ENCODE measurements around the gene NKIRAS2. TPM values are rescaled to one million over a fixed set of nuclear protein-coding genes. Genes with fewer than 3 reads are reported as not detected.

NKIRAS2 gene
- total and polyA plus RNA-seq, 2 donors (not counting 3 experiments of a cell fraction or from before 2014, with no cell fraction given), result 57.3 to 87.6 TPM

DNA sequence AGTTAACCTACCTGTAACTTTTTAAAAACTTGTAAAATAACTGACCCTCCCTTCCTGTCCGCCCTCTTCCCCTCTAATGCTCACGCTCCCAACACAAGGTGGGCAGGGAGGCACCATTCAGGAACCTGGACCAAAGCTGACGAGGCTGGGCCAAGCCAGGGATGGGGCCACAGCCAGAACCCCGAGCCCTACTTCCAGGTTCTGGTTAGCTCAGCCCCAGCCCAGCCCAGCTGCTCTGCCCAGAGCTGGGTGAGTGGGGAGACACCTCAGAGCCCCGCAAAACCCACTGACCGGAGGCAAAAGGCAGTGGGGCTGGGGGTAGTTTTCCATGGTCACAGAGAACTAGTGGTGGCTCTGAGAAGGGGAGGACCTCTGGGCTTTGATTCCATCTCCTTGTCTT is 45.9 kb upstream of the NKIRAS2 start:
- intact Hi-C loops (cut with micrococcal nuclease), result no loop called here
- DNase-seq (ENCODE audit: low read depth, low spot score), result no peak
- TF ChIP-seq, protein P1, sequence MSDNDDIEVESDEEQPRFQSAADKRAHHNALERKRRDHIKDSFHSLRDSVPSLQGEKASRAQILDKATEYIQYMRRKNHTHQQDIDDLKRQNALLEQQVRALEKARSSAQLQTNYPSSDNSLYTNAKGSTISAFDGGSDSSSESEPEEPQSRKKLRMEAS (IDR thresholded peaks at IDR 0.05; ENCODE audit: insufficient read depth, insufficient read length), result no peak
- TF ChIP-seq FOS (IDR thresholded peaks at IDR 0.05; ENCODE audit: borderline replicate concordance, insufficient read depth, low read length) (no peak), POLR2A (IDR thresholded peaks at IDR 0.05; ENCODE audit: low read depth, low read length) (no peak), EZH2 (IDR thresholded peaks at IDR 0.05; ENCODE audit: borderline replicate concordance, low read depth, low read length, severe bottlenecking) (no peak), MYC (IDR thresholded peaks at IDR 0.05; ENCODE audit: low read depth, low read length) (no peak), POLR2AphosphoS5 (IDR thresholded peaks at IDR 0.05; ENCODE audit: insufficient read depth, low read depth, low read length) (no peak)
- CTCF ChIA-PET, result interaction anchor here (1.0 to 2.0 kb wide), 3 partner anchors 24 to 277 kb away, joined by 3 to 7 read pairs (median 4); no protein-coding TSS in a partner anchor
- Histone ChIP-seq H3K36me3 (ENCODE audit: control insufficient read depth in 2 of 2, extremely low read depth in 1 of 2, insufficient read depth in 2 of 2, low read length in 2 of 2) (peaks cover 13 to 64% of the 10 kb centered on the region in 2 experiments), H3K27me3 (ENCODE audit: control insufficient read depth in 2 of 2, insufficient read depth in 2 of 2, low read length in 2 of 2) (no peaks in the 10 kb centered on the region), H3K4me2 (ENCODE audit: insufficient read depth, low read length) (no peak overlapping the region), H4K20me1 (replicated peaks; ENCODE audit: control insufficient read depth, extremely low read depth, insufficient read depth, low read length) (no peaks in the 10 kb centered on the region), H3K4me3 (replicated peaks in 1 of 3; ENCODE audit: insufficient read depth in 1 of 3, low read depth in 1 of 3, low read length in 3 of 3) (no peak overlapping the region), H3K9me1 (replicated peaks; ENCODE audit: control insufficient read depth, extremely low read depth, insufficient read depth, low read length) (no peaks in the 10 kb centered on the region), H3K9ac (replicated peaks; ENCODE audit: extremely low read depth, insufficient read depth, low read length) (no peak overlapping the region), H2AFZ (ENCODE audit: low read depth, low read length) (no peak overlapping the region), H3K27ac (ENCODE audit: insufficient read depth, low read depth, low read length) (no peak overlapping the region), H3K9me3 (replicated peaks; ENCODE audit: control insufficient read depth, insufficient read depth, low read length) (no peaks in the 10 kb centered on the region), H3K4me1 (ENCODE audit: control insufficient read depth, extremely low read depth, insufficient read depth, low read length) (no peaks in the 10 kb centered on the region), H3K79me2 (ENCODE audit: control insufficient read depth, insufficient read depth, low read length) (peaks cover 2% of the 10 kb centered on the region)
- POLR2A ChIA-PET, result interaction anchor here (0.7 kb wide), 1 partner anchor 21 kb away, joined by 3 read pairs; no protein-coding TSS in a partner anchor
- no TSS peak for BruUV-seq (replicated peaks)
- no peak for FAIRE-seq
- dilution Hi-C loops (cut with MboI; ENCODE audit: extremely low pct_ligation_motif_present, low sequenced_read_pairs), result loop anchor here (25.0 kb wide), 1 partner anchor 138 kb away; the partner anchor contains the start of genes DHX58, HSPB9 and KAT2A

DNA sequence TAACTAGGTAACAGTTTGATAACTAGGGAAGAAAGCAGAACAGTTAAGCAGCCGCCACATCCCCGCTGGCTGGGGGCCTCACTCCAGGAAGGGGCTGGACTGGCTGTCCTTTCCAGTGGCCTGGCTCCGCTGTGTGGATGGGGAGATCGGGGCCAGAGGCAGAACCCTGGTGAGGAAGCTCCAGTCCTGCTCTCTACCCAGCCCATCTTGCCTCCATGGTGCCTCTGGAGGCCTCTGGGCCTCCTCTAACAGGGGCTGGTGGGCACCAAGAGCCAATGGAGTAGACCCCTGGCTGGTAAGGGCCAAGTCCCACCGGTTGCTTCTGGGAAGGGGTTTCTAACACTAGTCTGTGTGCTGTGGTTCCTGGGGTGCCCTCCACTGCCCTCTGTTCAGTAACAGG is 45.2 kb upstream of the NKIRAS2 start:
- ChIA-PET POLR2A (no interaction called here), CTCF (interaction anchor here (1.0 to 2.0 kb wide), 6 partner anchors 10 to 277 kb away, joined by 3 to 8 read pairs (median 5); no protein-coding TSS in a partner anchor)
- H3K9me1 ChIP-seq (replicated peaks; ENCODE audit: control insufficient read depth, extremely low read depth, insufficient read depth, low read length), result no peaks in the 10 kb centered on the region
- H3K36me3 ChIP-seq (ENCODE audit: control insufficient read depth in 2 of 2, extremely low read depth in 1 of 2, insufficient read depth in 2 of 2, low read length in 2 of 2), result peaks cover 13 to 60% of the 10 kb centered on the region in 2 experiments
- intact Hi-C loops (cut with micrococcal nuclease) (no loop called here), dilution Hi-C loops (cut with MboI; ENCODE audit: extremely low pct_ligation_motif_present, low sequenced_read_pairs) (loop anchor here (25.0 kb wide), 1 partner anchor 138 kb away; the partner anchor contains the start of genes DHX58, HSPB9 and KAT2A)
- BruUV-seq (replicated peaks), result no TSS peak
- H3K4me2 ChIP-seq (ENCODE audit: insufficient read depth, low read length), result no peak overlapping the region
- H3K9me3 ChIP-seq (replicated peaks; ENCODE audit: control insufficient read depth, insufficient read depth, low read length), result no peaks in the 10 kb centered on the region
- H3K79me2 ChIP-seq (ENCODE audit: control insufficient read depth, insufficient read depth, low read length), result peaks cover 2% of the 10 kb centered on the region
- FAIRE-seq (no peak), DNase-seq (ENCODE audit: low read depth, low spot score) (no peak)
- H4K20me1 ChIP-seq (replicated peaks; ENCODE audit: control insufficient read depth, extremely low read depth, insufficient read depth, low read length), result no peaks in the 10 kb centered on the region
- H3K27ac ChIP-seq (ENCODE audit: insufficient read depth, low read depth, low read length), result no peak overlapping the region
- no peaks in the 10 kb centered on the region for H3K4me1 ChIP-seq (ENCODE audit: control insufficient read depth, extremely low read depth, insufficient read depth, low read length)
- H3K27me3 ChIP-seq (ENCODE audit: control insufficient read depth in 2 of 2, insufficient read depth in 2 of 2, low read length in 2 of 2), result no peaks in the 10 kb centered on the region
- no peak for TF ChIP-seq POLR2A (IDR thresholded peaks at IDR 0.05; ENCODE audit: low read depth, low read length)
- TF ChIP-seq EZH2 (IDR thresholded peaks at IDR 0.05; ENCODE audit: borderline replicate concordance, low read depth, low read length, severe bottlenecking), result no peak
- no peak for TF ChIP-seq FOS (IDR thresholded peaks at IDR 0.05; ENCODE audit: borderline replicate concordance, insufficient read depth, low read length)
- no peak for TF ChIP-seq MYC (IDR thresholded peaks at IDR 0.05; ENCODE audit: low read depth, low read length)
- TF ChIP-seq, protein P2, sequence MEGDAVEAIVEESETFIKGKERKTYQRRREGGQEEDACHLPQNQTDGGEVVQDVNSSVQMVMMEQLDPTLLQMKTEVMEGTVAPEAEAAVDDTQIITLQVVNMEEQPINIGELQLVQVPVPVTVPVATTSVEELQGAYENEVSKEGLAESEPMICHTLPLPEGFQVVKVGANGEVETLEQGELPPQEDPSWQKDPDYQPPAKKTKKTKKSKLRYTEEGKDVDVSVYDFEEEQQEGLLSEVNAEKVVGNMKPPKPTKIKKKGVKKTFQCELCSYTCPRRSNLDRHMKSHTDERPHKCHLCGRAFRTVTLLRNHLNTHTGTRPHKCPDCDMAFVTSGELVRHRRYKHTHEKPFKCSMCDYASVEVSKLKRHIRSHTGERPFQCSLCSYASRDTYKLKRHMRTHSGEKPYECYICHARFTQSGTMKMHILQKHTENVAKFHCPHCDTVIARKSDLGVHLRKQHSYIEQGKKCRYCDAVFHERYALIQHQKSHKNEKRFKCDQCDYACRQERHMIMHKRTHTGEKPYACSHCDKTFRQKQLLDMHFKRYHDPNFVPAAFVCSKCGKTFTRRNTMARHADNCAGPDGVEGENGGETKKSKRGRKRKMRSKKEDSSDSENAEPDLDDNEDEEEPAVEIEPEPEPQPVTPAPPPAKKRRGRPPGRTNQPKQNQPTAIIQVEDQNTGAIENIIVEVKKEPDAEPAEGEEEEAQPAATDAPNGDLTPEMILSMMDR (IDR thresholded peaks at IDR 0.05; ENCODE audit: extremely low read depth in 1 of 2, insufficient read depth in 1 of 2, low read depth in 1 of 2, low read length in 2 of 2), result no peak
- no peak for TF ChIP-seq POLR2AphosphoS5 (IDR thresholded peaks at IDR 0.05; ENCODE audit: insufficient read depth, low read depth, low read length)
- TF ChIP-seq GATA2 (IDR thresholded peaks at IDR 0.05; ENCODE audit: insufficient read depth, insufficient read length, low read depth, low read length), result no peak
- no peak for TF ChIP-seq JUN (IDR thresholded peaks at IDR 0.05; ENCODE audit: borderline replicate concordance, insufficient read depth, insufficient read length, low read depth)
- TF ChIP-seq, protein P1 (IDR thresholded peaks at IDR 0.05; ENCODE audit: insufficient read depth, insufficient read length), result no peak
- H3K9ac ChIP-seq (replicated peaks; ENCODE audit: extremely low read depth, insufficient read depth, low read length), result no peak overlapping the region
- no peak overlapping the region for H3K4me3 ChIP-seq (replicated peaks in 1 of 3; ENCODE audit: insufficient read depth in 1 of 3, low read depth in 1 of 3, low read length in 3 of 3)
- no peak overlapping the region for H2AFZ ChIP-seq (ENCODE audit: low read depth, low read length)
